Ascending aorta (tissue), 2 donors: Measurements from ENCODE around the gene IP6K1. TPM values are rescaled to one million over a fixed set of nuclear protein-coding genes. Genes with fewer than 3 reads are reported as not detected.
"Not testable (repeated sequence)": the region's sequence is repeated elsewhere in the genome, so short reads cannot be mapped to it uniquely, and the experiment has no call there.

Experiments used
- DNase-seq, 2 donors: peaks; one replicate each; pipeline ENCODE4 v3.0.0-alpha.2; 2019; ENCODE audit warnings: low spot score in 2 of 2
- H3K27ac ChIP-seq, 2 donors: fragments of 200-600 bp; sonication (generic); one replicate each; pipeline ENCODE4 v1.5.1; 2016 to 2017; ENCODE audit warnings: mild to moderate bottlenecking in 1 of 2
- H3K27me3 ChIP-seq: fragments of 200-600 bp; sonication (generic); one replicate; pipeline ENCODE4 v1.5.1; 2017
- H3K36me3 ChIP-seq, 2 donors: fragments of 200-600 bp; sonication (generic); one replicate each; pipeline ENCODE4 v1.5.1; 2016
- H3K4me1 ChIP-seq, 2 donors: fragments of 200-600 bp; sonication (generic); one replicate each; pipeline ENCODE4 v1.5.1; 2016 to 2017; ENCODE audit warnings: mild to moderate bottlenecking in 1 of 2
- H3K4me3 ChIP-seq, 2 donors: fragments of 200-600 bp; sonication (generic); one replicate each; pipeline ENCODE4 v1.5.1; 2016 to 2017; ENCODE audit warnings: mild to moderate bottlenecking in 1 of 2
- H3K9me3 ChIP-seq, 2 donors: fragments of 200-600 bp; sonication (generic); one replicate each; pipeline ENCODE4 v1.5.1; 2016
- intact Hi-C: fragments of 100-400 bp; cut with DNase I; formaldehyde crosslinking; loops from one replicate; pipeline ENCODE4 v1.15.1; 2023
- total RNA-seq: library from RNA; depleted of rRNA; stranded (reverse); fragments of >200 nt; gene quantifications from one replicate; pipeline ENCODE4 v1.1.0, GENCODE V29; 2016
- TF ChIP-seq, protein P1 (sequence below), 3 experiments: fragments of 200-600 bp in 2 of 3; fragments of 450-650 bp in 1 of 3; sonication (generic) in 2 of 3; IDR thresholded peaks; one replicate each; pipeline ENCODE4 v1.5.1; 2016 to 2019; ENCODE audit warnings: antibody characterized with exemption in 3 of 3, mild to moderate bottlenecking in 1 of 3, moderate library complexity in 1 of 3

Gene IP6K1
- total RNA-seq: 33.8 TPM

- peak; percentile 100 for DNase-seq
- peak within 1 kb of the TSS; percentile 91 to 92 for H3K27ac ChIP-seq
- intact Hi-C loops: loop anchor here (1.0 to 5.0 kb wide), 5 partner anchors 16 to 664 kb away; partner anchors contain the start of genes TRAIP and USP19
- peak within 1 kb of the TSS; percentile 82 to 96 for H3K4me3 ChIP-seq
- TF ChIP-seq, protein P1, sequence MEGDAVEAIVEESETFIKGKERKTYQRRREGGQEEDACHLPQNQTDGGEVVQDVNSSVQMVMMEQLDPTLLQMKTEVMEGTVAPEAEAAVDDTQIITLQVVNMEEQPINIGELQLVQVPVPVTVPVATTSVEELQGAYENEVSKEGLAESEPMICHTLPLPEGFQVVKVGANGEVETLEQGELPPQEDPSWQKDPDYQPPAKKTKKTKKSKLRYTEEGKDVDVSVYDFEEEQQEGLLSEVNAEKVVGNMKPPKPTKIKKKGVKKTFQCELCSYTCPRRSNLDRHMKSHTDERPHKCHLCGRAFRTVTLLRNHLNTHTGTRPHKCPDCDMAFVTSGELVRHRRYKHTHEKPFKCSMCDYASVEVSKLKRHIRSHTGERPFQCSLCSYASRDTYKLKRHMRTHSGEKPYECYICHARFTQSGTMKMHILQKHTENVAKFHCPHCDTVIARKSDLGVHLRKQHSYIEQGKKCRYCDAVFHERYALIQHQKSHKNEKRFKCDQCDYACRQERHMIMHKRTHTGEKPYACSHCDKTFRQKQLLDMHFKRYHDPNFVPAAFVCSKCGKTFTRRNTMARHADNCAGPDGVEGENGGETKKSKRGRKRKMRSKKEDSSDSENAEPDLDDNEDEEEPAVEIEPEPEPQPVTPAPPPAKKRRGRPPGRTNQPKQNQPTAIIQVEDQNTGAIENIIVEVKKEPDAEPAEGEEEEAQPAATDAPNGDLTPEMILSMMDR (IDR thresholded peaks at IDR 0.05): no peak
- H3K36me3 ChIP-seq: peaks cover 0 to 6% of the 10 kb centered on the region in 2 donors
- no peaks in the 10 kb centered on the region for H3K9me3 ChIP-seq
- H3K27me3 ChIP-seq: no peaks in the 10 kb centered on the region
- H3K4me1 ChIP-seq: peaks cover 10 to 20% of the 10 kb centered on the region in 2 donors
Measured at GRCh38 chr3:49786357-49787181, at the start of gene IP6K1. Gene IP6K1, minus strand, starts transcription at chr3:49786542. Its CDS starts 38,502 bp downstream, at chr3:49748040.

DNA sequence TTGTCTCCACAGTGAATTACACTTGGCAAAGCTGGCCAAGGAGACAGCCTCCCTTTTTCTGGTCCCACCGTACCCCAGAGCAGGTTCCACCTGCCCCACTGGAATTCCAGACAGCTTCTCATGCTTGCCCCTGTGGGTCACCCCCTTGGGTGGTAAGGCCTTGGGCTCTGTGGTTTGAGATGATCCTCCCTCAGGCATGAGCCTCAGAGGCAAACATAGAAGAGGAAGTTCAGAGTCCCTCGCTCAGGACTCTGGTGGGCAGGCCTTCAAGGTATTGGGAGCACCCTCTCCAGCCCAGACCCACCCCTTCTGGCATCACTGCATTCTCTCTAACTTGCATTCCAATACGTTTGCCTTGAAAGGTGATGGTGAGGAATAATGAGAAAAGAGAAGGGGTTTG, 45.0 kb upstream of the IP6K1 start:
- no peak overlapping the region for H3K4me3 ChIP-seq
- no peaks in the 10 kb centered on the region for H3K4me1 ChIP-seq
- H3K9me3 ChIP-seq: no peaks in the 10 kb centered on the region
- H3K27ac ChIP-seq: no peak overlapping the region
- intact Hi-C loops: no loop called here
- TF ChIP-seq, protein P1 (IDR thresholded peaks at IDR 0.05): no peak
- no peaks in the 10 kb centered on the region for H3K36me3 ChIP-seq
- no peaks in the 10 kb centered on the region for H3K27me3 ChIP-seq
- DNase-seq: no peak

- Histone ChIP-seq H3K27ac (no peak overlapping the region), H3K4me3 (no peak overlapping the region), H3K4me1 (no peaks in the 10 kb centered on the region), H3K36me3 (no peaks in the 10 kb centered on the region), H3K9me3 (no peaks in the 10 kb centered on the region), H3K27me3 (no peaks in the 10 kb centered on the region)
- TF ChIP-seq, protein P1 (IDR thresholded peaks at IDR 0.05): no peak
- no peak for DNase-seq
- intact Hi-C loops: no loop called here
Measured at GRCh38 chr3:49826016-49826415, 39.7 kb upstream of the IP6K1 start.

DNA sequence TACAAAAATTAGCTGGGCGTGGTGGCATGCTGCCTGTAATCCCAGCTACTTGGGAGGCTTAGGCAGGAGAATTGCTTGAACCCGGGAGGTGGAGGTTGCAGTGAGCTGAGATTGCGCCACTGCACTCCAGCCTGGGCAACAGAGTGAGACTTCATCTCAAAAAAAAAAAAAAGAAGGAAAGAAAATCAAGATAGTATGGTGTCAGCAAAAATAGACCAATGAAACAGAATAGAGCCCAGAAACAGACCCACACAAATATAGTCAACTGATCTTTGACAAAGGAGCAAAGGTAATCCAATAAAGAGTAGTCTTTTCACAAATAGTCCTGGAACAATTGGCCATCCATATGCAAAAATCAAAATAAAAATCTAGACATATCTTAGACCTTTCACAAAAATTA, 36.8 kb upstream of the IP6K1 start:
- H3K36me3 ChIP-seq, H3K4me3 ChIP-seq, H3K27ac ChIP-seq, H3K27me3 ChIP-seq, intact Hi-C loops, H3K4me1 ChIP-seq, DNase-seq, H3K9me3 ChIP-seq: not testable (repeated sequence)

DNA sequence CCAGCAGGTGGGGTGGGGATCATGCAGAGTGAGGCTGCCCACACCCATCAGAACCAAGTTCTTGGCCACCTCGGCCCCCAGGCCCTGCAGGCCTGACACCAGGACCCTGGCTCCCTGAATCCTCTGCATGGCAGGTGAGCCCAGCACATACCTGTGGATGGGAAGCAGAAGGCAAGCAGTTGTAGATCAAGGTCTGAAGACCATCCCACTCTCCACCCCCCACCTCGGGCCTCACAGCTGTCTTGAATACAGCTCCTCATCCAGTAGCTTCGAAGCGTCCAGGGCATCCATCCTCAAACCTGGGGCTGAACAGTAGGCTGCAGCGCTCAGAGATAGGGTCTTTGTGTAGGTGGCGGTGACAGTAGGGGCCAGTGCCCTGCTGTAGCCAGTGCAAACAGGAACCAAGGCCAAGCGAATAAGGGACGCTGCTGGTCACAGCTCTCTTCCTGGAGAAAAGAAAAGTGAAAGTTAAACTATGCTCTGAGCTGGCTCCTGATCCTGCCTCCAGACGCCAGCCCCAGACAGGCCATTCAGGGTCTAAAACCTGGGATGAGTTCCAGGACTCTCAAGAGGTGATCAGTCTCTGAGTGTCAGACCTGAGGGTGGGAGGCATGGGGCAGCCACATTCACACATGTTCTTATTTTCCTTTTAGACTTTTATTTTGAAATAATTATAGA, 27.3 kb upstream of the IP6K1 start, which contains the start of gene UBA7:
Gene UBA7, minus strand, starts transcription at position 457 of the 678 bp plus-strand sequence. Its CDS starts 166 bp downstream, at position 291.
- intact Hi-C loops: no loop called here
- H3K4me1 ChIP-seq: peaks cover 9 to 16% of the 10 kb centered on the region in 2 donors
- TF ChIP-seq, protein P1 (IDR thresholded peaks at IDR 0.05): no peak
- no peaks in the 10 kb centered on the region for H3K9me3 ChIP-seq
- H3K36me3 ChIP-seq: peaks cover 20 to 26% of the 10 kb centered on the region in 2 donors
- H3K4me3 ChIP-seq: peak within 1 kb of the TSS; percentile 66 to 71
- peak in 1 of 2 donors; percentile 78 for DNase-seq
- H3K27ac ChIP-seq: peak within 1 kb of the TSS; percentile 66 to 76
- no peaks in the 10 kb centered on the region for H3K27me3 ChIP-seq
